Measurements from ENCODE around the gene CD48.
"Not testable (repeated sequence)": the region's sequence is repeated elsewhere in the genome, so short reads cannot be mapped to it uniquely, and the experiment has no call there.

The CD48 gene

DNA sequence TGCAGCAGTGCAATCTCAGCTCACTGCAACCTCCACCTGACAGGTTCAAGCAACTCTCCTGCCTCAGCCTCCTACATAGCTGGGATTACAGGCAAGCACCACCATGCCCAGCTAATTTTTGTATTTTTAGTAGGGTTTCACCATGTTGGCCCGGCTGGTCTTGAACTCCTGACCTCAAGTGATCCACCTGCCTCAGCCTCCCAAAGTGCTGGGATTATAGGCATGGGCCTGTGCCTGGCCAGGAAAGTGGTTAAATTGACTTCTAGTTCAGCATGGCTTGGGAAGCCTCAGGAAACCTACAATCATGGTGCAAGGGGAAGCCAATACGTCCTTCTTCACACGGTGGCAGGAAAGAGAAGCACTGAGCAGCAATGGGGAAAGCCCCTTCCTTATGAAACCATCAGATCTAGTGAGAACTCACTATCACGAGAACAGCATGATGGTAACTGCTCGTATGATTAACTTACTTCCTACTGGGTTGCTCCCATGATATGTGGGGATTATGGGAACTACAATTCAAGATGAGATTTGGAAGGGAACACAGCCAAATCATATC, 981 bp upstream of the CD48 start:
- ATAC-seq, result peak; percentile 55 to 57

DNA sequence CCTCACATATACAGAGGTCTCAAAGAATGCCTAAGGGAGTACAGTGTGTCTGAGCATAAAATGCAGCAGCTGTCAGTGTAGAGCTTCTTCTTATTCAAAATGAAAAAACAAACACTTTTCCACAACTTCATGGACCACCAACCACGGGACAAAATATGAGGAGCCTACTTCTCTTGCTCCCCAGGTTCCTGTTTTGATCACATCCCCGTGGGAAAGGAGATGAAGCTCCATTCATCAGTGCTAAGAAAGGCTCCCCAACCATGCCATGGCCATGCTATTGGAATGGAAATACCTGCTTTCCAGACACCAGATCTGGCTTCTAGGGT, 383 bp downstream of the CD48 start:
- ATAC-seq, result no peak

DNA sequence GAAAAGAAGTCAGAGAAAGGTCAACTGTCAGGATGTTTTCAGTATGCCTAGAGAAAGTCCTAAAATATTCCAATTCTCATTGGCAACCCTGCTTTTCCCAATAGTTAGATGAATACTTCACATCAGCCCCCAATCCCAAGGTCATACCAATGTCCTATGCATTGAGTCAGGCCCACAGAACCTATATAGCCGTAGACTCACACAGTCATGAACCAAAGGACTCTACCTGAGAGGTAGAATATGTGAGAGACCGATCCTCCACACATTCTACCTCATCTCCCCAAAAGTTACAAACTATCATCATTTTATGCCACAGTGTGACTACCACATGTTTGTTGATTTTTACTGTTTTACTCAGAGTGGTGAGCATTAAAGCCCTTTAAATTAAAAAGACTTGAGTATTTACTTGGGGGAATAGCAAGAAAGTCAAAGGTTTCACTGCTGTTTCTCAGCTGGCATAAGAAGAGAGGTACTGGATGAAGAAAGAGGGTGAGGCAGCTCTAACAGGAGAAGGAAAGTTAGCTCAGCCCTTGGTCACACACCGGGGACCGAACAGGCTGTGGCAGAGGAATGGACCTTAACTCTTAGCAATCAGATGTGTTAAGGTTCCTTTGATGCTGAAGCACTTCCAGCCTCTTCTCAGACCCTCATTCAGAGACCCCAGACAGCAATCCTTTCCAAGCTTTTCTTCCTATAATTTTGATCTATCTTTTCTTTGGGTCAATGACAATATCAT, 937 bp downstream of the CD48 start:
- ATAC-seq, result peak; percentile 16 to 22

DNA sequence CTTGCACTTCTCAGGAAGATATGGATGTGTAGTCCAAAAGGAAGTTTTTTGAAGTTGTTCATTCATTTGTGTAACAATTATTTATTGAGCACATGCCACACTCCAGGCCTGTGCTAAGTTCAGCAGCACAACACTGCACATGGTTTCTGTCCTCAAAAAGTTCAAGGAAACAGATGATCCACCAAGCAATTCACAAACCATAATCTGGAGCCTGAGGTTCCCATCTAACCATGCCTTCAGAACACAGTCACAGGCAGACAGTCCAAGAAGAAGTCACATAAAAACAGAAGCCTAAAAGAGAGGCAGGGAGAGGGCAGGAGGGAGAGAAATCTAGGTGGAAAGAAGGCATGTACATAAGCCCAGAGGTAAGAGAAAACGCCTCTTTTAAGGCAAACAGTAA, 1.9 kb downstream of the CD48 start:
- no peak for ATAC-seq

DNA sequence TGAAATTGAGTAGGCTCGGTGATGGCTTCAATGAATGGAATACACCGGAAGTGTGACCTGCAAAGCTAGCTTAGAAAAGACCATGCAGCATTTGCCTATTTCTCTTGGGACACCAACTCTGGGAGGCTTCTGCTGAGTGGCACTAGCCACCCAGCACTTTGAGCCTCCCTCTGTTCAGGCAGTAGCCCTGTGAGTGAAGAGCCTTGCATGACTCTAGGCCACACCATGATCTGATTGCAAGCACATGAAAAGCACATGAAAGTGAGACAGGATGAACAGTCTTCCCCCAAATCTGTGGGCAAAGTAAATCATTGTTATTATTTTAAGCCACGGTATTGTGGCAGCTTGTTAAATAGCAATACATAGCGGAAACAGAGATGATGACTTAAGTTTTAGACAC, 2.8 kb downstream of the CD48 start:
- peak; percentile 44 to 49 for ATAC-seq

DNA sequence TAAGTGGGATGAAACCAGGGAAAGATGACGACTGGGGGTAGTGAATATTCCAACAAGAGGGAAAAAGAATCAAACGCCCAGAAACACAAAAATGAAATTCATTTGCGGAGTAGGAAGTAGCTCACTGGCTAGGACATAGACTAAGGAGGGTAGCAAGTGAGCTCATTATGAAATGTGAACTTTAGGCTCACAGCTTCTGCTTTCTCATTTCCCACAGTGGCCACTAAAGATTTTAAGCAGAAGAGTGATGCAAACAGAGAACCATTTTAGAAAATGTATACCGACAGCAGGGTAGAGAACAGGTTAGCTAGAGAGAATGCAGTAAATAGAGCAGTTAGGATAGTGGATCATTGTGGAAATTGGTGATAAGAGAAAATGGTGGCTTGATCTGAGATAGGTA, 3.5 kb downstream of the CD48 start:
- ATAC-seq, result peak in 1 of 2 donors; percentile 7

DNA sequence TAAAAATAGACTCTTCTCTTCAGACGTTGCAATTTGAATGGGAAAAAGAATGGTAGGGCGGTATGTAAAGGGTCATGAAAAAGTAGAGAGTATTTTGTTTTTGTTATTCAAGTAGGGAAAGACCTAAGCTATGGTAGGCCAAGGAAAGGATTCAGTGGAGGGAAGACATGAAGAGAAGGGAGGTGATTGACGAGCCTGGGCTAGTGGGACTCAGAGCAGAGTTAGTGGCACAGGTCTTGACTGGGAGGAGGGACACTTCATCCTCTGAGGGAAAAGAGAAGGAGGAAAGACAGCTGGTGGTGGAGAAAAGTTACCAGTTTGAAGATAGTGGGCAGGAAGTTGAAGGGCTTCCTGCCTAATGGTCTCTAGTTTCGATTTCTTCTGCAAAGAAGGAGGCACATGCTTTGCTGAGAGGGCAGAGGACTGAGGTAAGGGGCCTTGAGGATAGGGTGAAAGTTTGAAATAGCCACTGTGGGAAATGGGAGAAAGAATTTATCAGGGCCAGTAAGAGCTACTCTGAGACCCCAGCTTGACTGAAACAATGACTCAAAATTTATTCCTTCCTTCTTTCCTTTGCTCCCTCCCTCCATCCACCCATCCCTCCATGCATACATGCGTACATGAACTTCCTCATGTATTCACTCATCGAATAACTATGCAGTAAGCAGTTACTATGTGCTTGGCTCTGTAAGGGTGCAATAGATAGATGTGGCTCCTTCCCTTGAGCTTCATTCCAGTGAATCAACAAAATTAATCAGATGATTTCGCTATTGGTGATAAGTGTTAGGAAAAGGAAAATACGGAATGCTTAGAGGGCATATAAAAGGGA, 4.2 kb downstream of the CD48 start:
- no peak for ATAC-seq

DNA sequence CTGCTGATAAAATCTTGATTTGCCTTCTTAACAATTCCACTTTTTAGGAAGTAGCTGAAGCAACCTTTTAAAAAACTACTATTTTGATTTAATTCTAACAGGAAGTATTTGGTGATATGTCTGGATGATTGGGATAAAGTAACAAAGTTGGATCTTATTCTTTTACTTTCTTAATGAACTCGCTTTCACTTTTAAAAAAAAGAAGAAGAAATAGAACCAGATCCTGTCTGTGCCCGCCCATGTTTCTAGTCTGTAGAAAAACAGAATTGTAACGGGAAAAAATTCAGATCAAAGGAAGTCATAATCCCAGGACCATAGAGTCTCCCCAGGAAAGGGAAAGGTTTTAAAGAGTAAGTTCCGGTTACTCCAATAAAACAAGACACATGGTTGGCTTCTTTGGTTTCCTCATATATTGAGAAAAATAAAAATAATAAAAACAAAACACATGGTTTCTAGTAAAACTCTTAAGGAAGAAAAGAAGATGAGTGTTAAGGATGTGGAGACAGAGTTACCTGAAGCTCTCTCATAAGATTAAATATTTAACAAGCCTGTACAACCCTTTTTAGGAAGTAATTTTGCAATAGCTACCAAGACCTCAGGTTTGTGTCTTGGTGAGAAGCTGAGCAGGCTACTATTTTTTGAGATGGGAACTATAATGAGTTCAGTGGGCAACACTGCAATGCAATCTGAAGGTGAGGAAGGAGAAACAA, 4.9 kb downstream of the CD48 start:
- no peak for ATAC-seq

DNA sequence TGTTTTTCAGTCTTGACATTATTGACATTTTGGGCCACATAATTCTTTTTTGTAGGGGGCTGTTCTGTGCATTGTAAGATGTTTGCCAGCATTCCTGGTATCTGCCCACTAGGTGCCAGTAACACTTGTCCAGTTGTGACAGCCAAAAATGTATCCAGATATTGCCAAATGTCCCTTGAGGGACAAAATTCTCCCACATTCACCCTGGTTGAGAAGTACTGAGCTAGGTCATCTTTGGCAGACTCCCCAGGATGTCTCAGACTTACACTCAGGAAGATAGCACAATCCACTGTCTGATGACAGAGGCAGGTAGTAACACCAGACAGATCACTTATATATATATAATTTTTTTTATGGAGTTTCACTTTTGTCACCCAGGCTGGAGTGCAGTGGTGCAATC, 5.9 kb downstream of the CD48 start:
- peak in 1 of 2 donors; percentile 22 for ATAC-seq

DNA sequence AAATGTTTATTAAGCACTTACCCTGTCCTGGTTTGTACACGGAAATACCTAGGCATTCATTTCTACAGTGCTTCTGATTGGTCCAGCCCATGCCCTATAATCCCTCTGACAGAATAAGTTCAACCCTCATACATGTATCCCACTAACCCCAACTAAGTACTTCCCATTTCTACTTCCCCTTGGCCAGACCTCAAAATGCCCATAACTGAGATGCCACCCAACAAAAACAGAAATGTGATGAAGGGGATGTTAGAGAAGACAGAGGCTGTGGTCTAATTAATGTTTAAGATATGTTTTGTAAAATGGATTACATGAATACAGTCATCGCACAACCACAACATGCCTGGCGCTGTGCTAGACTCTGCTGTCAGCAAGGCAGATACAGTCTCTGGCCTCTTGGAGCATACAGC, 6.4 kb downstream of the CD48 start:
- not testable (repeated sequence) for ATAC-seq

DNA sequence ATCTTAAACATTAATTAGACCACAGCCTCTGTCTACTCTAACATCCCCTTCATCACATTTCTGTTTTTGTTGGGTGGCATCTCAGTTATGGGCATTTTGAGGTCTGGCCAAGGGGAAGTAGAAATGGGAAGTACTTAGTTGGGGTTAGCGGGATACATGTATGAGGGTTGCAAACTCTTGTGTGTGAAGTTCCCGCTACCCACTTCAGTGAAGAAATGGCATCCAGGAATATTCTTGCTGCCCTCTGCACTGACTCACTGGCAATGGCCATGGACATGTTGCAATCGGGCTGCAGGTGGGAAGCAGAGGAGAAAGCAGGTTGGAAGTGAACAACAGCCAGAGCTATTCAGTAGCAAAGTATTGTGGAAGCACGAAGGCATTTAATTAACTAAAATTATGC, 7.4 kb downstream of the CD48 start:
- ATAC-seq, result no peak

DNA sequence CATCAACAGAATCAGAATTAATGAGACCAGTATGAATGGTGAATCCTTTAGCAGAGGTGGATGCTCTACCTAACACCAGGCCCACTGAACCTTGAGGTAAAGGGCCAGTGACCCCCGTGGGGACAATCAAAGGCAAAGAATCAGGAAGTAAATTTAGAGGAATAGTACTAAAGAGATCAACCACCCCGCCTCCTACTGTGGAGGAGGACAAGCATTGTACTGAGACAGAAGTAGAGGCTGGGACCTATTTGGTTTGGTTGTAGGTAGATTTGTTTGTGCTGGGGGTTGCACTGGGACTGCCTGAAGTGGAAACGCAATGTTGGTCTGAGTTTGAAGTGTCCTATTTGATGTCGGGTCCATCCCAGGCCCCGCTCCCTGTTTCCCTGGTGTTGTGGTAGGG, 9.5 kb downstream of the CD48 start:
- no peak for ATAC-seq

DNA sequence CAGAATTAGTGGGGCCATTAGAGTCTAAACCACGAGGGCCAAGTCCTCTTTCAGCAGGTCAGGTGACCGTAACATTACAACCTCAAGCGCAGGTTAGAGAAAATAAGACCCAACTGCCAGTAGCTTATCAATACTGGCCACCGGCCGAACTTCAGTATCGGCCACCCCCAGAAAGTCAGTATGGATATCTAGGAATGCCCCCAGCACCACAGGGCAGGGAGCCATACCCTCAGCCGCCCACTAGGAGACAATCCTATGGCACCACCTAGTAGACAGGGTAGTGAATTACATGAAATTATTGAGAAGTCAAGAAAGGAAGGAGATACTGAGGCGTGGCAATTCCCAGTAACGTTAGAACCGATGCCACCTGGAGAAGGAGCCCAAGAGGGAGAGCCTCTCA, 19.2 kb downstream of the CD48 start:
- not testable (repeated sequence) for ATAC-seq

DNA sequence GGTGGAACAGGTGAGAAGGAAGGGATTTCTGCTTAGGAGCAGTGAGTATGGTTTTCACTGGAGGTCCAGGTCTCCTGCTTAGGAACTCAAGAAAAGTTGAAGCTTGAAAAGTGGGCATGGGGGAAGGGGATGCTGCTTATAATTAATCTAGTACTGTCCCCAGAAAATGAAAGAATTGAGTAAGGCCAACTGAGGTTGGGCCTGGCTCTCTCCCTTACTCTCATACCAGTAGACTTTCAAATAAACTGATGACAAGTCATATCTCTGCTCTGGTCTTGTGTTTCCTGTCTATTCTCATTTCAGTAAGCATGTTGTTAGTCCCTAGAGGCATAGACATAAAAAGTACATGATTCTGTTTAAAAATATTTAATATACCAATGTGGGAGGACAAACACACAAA, 26.4 kb downstream of the CD48 start:
- ATAC-seq, result peak; percentile 55 to 61

DNA sequence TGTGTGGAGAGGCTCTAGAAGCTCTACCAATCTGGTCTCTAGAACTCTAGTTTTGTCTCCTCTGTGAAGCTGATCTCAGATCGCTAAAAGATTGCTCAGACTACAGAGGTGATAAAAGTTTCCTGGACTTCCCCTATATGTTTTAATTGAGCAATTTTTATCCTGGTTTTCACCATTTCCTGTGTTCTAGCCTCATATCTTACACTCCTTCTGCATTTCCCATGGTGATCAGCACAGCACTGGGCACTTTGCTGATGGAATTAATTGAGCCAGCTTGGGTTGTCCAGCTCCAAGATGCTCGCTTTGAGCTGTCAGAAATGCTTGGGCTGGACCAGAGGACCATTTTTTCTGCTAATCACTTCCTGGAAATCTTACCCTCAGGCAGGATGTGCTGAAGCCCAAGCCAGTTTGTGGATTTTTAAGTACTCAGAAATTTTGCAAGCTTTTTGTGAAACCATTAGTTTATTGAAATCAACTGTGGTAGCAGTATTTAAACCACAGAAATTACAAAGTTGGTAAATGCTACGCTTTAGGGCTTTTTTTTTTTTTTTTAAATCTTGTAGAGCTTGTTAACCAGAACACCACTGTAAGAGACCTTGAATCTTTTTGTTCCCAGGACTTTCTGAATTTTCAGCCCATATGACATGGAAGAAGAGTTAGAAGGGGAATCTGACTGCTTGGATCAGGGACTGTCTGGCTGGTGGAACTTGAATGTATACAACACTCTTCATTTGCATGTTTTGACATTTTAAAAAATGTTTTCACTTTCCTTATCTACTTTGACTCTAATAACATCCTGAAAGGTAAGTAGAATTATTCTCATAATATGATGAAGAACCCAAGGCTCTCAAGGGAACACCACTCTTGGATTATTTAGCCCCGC, 28.4 kb downstream of the CD48 start:
- ATAC-seq, result peak; percentile 39 to 45

DNA sequence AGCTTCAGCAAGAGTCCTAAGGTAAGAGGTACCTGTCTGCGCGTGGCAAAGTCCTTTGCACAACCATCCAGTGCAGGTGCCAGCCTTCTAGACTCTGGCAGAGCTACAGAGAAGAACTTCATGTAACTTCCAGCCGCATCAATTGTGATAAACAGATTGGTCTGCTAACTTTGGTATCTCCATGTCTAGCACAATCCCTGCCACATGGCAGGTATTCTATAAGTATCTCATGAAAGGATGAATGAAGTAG, 29.8 kb downstream of the CD48 start:
- no peak for ATAC-seq

DNA sequence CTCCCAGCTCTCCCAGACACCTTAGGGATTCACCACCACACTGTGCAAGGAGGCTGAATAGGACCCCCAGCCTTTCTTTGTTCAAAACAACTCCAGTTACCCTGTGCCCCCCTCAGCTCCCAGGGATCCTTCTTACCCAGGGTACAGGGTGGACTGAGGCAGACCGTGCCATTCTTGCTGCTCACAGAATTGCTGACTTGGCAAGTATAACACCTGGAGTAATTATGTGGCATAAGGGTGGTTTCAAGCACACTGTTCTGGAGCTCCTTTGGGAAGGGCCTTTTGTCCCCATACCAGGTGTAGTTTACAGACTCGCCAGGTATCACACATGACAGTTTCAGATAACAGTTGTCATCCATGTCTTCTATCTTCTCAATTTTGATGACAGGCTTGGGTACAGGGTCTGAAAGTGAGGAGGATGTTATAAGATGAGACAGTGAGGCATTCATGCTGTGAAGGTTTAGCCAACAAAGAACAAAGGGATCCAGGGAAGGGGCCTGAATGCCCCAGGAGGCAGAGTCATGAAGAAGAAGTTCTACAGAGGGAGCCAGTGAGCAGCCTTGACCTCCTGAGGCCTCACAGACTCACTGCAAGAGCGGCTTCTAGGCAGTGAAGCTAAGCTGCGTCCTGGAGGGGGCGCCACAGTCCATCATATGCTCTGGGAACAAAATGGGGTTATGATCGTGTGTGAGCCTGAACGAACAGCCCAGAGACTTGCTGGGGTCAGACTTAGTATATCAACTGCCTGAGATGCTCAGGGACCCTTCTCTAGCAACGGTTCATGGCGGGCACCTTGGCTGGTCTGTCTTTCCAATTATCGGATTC, 30.3 kb downstream of the CD48 start:
- ATAC-seq, result peak; percentile 72 to 77

DNA sequence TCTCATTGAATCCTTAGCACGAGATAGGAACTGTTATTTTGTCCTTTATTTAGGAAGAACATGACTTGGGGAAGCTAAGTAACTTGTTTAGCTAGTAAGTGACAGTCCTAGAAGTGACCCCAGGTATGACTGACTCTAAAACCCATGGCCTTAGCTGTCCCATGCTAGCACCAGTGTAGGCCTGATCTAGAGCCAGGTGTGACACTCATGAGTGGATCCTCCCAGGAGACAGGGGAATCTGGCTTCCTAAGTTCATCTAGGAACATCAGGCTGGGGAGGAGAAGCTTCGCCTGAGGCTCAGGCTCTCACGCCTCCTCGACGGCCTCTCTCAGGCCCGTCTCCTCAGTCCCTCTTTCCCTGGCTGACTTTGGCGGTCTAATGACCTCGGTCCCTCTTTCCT, 31.2 kb downstream of the CD48 start:
- ATAC-seq, result no peak

DNA sequence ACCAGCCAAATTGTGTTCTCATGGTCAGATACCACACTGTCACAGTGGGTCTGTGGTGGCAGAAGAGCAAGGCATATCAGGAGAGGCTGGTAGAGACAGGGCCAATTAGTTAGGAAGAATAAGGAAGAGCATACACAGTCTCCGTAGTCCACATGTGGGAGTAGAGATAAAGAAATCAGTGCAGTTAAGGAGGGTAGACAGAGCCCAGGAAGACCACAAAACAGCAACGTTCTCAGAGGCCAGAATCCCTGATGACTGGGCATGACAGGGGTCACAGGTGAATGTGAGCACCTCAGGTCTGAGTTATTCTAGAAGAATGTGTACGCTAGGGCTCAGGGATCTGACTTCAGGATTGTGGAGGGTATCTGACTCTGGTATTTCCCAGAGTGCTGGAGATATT, 31.7 kb downstream of the CD48 start:
- no peak for ATAC-seq

DNA sequence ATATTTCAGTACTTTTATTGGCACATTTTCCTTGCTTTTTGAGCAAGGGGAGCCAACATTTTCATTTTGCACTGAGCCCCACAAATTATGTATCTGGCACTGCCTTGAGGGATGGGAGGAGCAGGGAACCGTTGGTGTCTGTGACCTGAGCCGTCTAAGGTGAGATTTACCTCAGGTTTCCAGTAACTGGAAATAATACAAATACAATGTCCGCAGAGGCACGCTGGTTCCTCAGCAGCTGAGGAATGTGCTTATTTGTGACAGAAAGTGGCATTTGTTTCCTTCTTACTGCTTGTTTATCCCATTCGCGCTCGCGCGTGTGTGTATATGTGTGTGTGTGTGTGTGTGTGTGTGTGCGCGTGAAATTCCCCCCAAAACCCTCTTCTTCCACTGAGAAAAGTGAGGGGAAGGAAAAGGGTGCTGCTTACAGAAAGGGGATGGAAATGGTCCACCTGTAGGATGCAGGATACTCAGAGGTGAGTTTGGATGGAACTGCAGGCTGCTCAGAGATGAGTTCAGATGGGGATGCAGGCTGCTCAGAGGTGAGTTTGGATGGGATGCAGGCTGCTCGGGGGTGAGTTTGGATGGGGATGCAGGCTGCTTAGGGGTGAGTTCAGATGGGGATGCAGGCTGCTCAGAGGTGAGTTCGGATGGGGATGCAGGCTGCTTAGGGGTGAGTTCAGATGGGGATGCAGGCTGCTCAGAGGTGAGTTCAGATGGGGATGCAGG, 34.6 kb downstream of the CD48 start:
- no peak for ATAC-seq

Measured in activated CD4-positive, CD25-positive, alpha-beta regulatory T cell treated with anti-CD3 and anti-CD28 coated beads, Interleukin-2, amount 50 U/mL, for 24 hours (primary cell).